Kidney epithelial cell (primary cell): ENCODE results near the gene GPR68. TPM values are rescaled to one million over a fixed set of nuclear protein-coding genes. Genes with fewer than 3 reads are reported as not detected.

ENCODE experiments used
- DNase-seq: peaks from one replicate; pipeline ENCODE4 v3.0.0-alpha.2; 2010; ENCODE audit warnings: low read depth
- H3K27me3 ChIP-seq: 2 replicates; pipeline ENCODE4 v1.6.0; 2011; ENCODE audit warnings: low read length; ENCODE audit not compliant: control insufficient read depth, insufficient read depth
- H3K36me3 ChIP-seq: 2 replicates; pipeline ENCODE4 v1.5.1; 2011; ENCODE audit warnings: low read length; ENCODE audit not compliant: control insufficient read depth, insufficient read depth
- H3K4me3 ChIP-seq: 2 replicates; pipeline ENCODE4 v1.5.1; 2011; ENCODE audit warnings: low read depth, mild to moderate bottlenecking, control low read depth, low read length
- total RNA-seq: library from RNA; depleted of rRNA; stranded (reverse); fragments of >200 nt; gene quantifications from 2 replicates; pipeline ENCODE4 v1.2.3, GENCODE V29; 2015
- TF ChIP-seq, protein P1 (sequence below): IDR thresholded peaks from 2 replicates; pipeline ENCODE4 v1.5.1; 2011; ENCODE audit warnings: mild to moderate bottlenecking, moderate library complexity, low read length, control low read depth, inconsistent platforms; ENCODE audit not compliant: insufficient read depth, poor library complexity, severe bottlenecking

The GPR68 gene
- total RNA-seq, 1 donor from 2014 or later: 4.7 TPM

DNA sequence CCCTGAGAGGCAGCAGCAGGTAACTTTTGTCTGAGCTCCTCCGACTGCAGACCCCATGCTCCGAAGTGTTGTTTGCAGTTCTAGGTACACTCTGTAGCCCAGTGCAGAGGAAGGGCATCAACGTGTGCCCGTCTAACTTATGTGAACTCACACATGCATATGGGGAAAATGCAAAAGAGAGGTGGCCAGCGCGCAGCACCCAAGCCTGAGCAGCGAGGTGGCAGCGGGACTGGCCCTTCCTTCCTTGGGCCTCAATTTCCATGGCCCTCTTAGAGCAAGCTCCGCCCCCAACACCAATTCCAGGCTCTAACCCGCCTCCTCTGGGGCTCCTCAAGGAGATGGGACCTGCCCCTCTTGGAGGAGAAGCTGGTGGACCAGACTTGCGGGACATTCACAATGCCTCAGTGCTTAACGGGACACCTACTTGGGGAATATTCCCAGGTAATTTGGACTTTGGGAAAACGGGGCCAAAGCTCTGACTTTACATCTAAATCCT is 27.7 kb downstream of the GPR68 start:
- Histone ChIP-seq H3K4me3 (no peak overlapping the region), H3K36me3 (peaks cover 1% of the 10 kb centered on the region), H3K27me3 (no peaks in the 10 kb centered on the region)
- TF ChIP-seq, protein P1, sequence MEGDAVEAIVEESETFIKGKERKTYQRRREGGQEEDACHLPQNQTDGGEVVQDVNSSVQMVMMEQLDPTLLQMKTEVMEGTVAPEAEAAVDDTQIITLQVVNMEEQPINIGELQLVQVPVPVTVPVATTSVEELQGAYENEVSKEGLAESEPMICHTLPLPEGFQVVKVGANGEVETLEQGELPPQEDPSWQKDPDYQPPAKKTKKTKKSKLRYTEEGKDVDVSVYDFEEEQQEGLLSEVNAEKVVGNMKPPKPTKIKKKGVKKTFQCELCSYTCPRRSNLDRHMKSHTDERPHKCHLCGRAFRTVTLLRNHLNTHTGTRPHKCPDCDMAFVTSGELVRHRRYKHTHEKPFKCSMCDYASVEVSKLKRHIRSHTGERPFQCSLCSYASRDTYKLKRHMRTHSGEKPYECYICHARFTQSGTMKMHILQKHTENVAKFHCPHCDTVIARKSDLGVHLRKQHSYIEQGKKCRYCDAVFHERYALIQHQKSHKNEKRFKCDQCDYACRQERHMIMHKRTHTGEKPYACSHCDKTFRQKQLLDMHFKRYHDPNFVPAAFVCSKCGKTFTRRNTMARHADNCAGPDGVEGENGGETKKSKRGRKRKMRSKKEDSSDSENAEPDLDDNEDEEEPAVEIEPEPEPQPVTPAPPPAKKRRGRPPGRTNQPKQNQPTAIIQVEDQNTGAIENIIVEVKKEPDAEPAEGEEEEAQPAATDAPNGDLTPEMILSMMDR: no peak
- no peak for DNase-seq

DNA sequence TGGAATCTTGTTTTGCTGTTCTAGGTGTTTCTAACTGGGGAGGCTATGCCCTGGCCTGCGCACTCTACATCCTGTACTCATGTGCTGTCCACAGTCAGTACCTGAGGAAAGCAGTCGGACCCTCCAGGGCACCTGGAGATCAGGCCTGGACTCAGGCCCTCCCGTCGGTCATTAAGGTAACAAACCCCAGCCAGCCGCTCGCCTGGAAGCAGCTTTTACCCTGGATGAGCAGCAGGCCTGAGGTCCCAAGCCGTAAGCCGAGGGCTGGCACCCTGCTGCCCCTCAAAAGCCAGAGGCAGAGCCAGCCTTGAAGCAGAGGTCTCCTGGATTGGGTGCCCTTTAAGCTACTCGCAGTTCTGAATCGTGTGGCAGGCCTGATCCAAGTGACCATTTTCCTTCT is 29.1 kb downstream of the GPR68 start:
- H3K27me3 ChIP-seq: no peaks in the 10 kb centered on the region
- peaks cover 1% of the 10 kb centered on the region for H3K36me3 ChIP-seq
- no peak overlapping the region for H3K4me3 ChIP-seq
- DNase-seq: no peak
- TF ChIP-seq, protein P1: no peak

DNA sequence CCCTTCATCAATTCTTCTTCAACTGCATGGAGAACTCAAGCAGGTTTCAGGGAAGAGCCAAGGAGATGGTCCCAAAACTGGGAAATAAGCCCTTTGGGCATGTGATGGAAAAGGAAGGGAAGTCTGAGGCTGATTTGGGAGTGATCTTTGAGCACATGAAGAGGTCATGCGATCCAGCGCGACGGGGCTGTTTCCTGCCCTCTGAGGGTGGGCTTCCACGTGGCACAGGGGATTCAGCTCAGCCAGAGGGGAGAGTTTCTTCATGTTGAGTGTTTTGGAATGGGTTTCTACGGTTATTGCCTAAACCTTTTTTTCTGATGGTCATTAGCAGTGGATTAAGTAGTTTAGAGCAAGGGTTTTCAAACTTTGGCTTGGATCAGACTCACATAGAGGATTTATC is 30.2 kb downstream of the GPR68 start:
- TF ChIP-seq, protein P1: no peak
- Histone ChIP-seq H3K4me3 (no peak overlapping the region), H3K36me3 (peaks cover 1% of the 10 kb centered on the region), H3K27me3 (no peaks in the 10 kb centered on the region)
- DNase-seq: no peak

DNA sequence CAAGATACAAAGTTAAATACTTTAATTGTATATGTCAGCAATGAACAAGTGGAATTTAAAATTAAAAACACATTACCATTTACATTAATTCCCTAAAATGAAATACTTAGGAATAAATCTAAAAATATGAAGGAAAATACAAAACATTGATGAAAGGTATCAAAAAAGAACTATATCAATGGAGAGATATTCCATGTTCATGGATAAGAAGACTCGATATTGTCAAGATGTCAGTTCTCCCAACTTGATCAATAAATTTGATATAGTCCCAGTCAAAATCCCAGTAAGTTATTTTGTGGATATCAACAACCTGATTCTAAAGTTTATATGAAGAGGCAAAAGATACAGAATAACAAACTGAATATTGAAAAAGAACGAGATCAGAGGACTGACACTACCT is 33.5 kb downstream of the GPR68 start:
- TF ChIP-seq, protein P1: no peak
- Histone ChIP-seq H3K36me3 (peaks cover 1% of the 10 kb centered on the region), H3K27me3 (no peaks in the 10 kb centered on the region), H3K4me3 (no peak overlapping the region)
- DNase-seq: no peak

DNA sequence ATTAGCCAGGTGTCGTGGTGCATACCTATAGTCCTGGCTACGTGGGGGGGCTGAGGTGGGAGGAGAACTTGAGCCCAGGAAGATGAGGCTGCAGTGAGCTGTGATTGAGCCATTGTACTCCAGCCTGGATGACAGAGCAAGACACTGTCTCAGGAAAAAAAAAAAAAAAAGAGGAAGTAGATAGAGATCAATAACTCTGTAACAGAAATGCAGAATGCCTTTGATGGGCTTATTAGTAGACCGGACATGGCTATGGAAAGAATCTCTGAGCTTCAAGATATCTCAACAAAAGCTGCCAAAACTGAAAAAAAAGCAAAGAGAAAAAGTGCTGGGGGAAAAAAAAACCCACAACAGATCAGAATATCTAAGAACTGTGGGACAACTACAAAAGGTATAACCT is 37.5 kb downstream of the GPR68 start:
- H3K36me3 ChIP-seq: no peaks in the 10 kb centered on the region
- TF ChIP-seq, protein P1: no peak
- no peak for DNase-seq
- H3K4me3 ChIP-seq: no peak overlapping the region
- H3K27me3 ChIP-seq: no peaks in the 10 kb centered on the region

DNA sequence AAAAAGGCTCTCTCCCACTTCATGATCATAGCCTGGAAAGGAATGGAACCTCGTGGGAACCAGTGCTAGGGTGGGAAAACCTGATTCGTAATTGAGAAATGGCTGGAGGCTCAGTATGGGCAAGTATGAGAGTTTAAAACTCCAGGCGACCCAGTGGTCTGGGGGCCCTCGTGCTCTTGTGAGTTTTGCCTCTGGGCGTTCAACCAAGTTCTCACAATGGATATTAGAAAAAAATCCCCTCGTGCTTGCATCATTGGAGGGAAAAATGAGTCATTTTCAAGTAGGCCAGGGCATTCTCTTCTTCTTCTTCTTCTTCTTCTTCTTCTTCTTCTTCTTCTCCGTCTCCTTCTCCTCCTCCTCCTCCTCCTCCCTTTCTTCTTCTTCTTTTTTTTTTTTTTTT is 39.0 kb downstream of the GPR68 start:
- TF ChIP-seq, protein P1: no peak
- DNase-seq: no peak
- H3K27me3 ChIP-seq: no peaks in the 10 kb centered on the region
- no peak overlapping the region for H3K4me3 ChIP-seq
- no peaks in the 10 kb centered on the region for H3K36me3 ChIP-seq
